ENCODE results near the gene MGMT. TPM values are rescaled to one million over a fixed set of nuclear protein-coding genes. Genes with fewer than 3 reads are reported as not detected.

Gene MGMT
- total and polyA plus RNA-seq, 9 of the 15 experiments (the other 6 are each of a cell fraction or from before 2014, with no cell fraction given), result 0.03 to 0.29 (median 0.11) TPM; not detected in 4

DNA sequence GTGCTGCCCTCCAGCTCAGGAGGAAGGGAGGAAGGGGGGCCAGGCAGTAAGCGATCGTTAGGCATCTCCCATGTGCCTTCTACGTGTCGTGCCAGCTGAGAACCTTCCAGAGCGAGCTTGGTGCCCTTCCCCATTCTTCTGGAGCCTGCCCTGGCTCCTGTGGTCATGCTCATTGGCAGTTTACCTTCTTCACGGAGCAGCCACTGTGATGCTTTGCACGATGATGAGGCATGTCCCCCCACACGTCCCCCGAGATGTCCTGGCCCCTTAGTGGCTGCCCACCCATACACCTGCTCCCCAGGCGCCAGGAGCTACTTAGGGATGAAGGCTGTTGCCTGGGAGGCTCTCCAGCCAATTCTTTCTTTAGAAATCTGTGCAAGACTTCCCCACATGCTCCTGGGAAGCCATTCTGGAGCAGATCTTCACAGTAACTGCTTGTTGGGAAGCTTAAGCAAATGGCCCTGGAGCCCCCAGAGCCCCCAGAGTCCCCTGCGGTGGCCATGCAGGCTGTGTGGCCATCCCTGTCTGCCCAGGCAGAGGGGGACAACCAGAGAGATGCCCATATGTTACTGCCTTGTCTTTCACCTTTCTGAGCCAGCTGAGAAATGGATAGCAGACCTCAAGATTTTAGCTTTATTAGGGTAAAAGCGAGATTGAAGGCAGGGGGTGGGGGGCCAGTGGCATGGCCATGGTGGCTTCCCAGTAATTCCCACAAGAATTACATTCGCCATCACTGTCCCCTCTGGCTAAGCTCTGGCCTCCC is 298.0 kb downstream of the MGMT start (continued):
- TF ChIP-seq ZNF318 (IDR thresholded peaks at IDR 0.05; ENCODE audit: borderline replicate concordance in 1 of 2, low read depth in 1 of 2) (no peak), EP400 (IDR thresholded peaks at IDR 0.05) (no peak), MYBL2 (IDR thresholded peaks at IDR 0.05; ENCODE audit: low read depth) (no peak), MYBL2 (CRISPR knock-in tag; IDR thresholded peaks at IDR 0.05; ENCODE audit: borderline replicate concordance) (no peak), SAP30 (IDR thresholded peaks at IDR 0.05; ENCODE audit: borderline replicate concordance, insufficient read depth, low read depth, low read length, poor library complexity, severe bottlenecking) (no peak), TOE1 (IDR thresholded peaks at IDR 0.05; ENCODE audit: borderline replicate concordance) (no peak), TOE1 (CRISPR knock-in tag; IDR thresholded peaks at IDR 0.05; ENCODE audit: borderline replicate concordance, low read depth) (no peak), XRCC5 (IDR thresholded peaks at IDR 0.05; ENCODE audit: low read depth, low read length) (no peak)
- TF ChIP-seq, protein P1, sequence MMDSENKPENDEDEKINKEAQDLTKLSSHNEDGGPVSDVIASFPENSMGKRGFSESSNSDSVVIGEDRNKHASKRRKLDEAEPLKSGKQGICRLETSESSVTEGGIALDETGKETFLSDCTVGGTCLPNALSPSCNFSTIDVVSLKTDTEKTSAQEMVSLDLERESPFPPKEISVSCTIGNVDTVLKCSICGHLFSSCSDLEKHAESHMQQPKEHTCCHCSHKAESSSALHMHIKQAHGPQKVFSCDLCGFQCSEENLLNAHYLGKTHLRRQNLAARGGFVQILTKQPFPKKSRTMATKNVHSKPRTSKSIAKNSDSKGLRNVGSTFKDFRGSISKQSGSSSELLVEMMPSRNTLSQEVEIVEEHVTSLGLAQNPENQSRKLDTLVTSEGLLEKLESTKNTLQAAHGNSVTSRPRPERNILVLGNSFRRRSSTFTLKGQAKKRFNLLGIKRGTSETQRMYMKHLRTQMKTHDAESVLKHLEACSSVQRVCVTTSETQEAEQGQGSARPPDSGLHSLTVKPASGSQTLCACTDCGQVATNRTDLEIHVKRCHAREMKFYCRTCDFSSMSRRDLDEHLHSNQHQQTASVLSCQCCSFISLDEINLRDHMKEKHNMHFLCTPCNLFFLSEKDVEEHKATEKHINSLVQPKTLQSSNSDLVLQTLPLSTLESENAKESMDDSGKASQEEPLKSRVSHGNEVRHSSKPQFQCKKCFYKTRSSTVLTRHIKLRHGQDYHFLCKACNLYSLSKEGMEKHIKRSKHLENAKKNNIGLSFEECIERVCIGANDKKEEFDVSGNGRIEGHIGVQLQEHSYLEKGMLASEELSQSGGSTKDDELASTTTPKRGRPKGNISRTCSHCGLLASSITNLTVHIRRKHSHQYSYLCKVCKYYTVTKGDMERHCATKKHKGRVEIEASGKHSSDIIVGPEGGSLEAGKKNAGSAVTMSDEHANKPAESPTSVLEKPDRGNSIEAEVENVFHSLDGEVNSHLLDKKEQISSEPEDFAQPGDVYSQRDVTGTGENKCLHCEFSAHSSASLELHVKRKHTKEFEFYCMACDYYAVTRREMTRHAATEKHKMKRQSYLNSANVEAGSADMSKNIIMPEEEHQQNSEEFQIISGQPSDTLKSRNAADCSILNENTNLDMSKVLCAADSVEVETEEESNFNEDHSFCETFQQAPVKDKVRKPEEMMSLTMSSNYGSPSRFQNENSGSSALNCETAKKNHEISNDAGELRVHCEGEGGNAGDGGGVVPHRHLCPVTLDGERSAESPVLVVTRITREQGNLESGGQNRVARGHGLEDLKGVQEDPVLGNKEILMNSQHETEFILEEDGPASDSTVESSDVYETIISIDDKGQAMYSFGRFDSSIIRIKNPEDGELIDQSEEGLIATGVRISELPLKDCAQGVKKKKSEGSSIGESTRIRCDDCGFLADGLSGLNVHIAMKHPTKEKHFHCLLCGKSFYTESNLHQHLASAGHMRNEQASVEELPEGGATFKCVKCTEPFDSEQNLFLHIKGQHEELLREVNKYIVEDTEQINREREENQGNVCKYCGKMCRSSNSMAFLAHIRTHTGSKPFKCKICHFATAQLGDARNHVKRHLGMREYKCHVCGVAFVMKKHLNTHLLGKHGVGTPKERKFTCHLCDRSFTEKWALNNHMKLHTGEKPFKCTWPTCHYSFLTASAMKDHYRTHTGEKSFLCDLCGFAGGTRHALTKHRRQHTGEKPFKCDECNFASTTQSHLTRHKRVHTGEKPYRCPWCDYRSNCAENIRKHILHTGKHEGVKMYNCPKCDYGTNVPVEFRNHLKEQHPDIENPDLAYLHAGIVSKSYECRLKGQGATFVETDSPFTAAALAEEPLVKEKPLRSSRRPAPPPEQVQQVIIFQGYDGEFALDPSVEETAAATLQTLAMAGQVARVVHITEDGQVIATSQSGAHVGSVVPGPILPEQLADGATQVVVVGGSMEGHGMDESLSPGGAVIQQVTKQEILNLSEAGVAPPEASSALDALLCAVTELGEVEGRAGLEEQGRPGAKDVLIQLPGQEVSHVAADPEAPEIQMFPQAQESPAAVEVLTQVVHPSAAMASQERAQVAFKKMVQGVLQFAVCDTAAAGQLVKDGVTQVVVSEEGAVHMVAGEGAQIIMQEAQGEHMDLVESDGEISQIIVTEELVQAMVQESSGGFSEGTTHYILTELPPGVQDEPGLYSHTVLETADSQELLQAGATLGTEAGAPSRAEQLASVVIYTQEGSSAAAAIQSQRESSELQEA (IDR thresholded peaks at IDR 0.05; ENCODE audit: low read depth), result no peak

All from K562 (cell line).